Stomach smooth muscle (tissue), 2 donors: ENCODE measurements around the gene TNFRSF13B.

Experiments
- H3K27ac ChIP-seq: one replicate; pipeline ENCODE4 v1.7.0; 2013; ENCODE audit warnings: mild to moderate bottlenecking, low read length, inconsistent platforms
- H3K27me3 ChIP-seq, 2 donors: one replicate each; pipeline ENCODE4 v1.7.0; 2013; ENCODE audit warnings: low read length in 2 of 2; ENCODE audit not compliant: insufficient read depth in 2 of 2, control insufficient read depth in 1 of 2
- H3K36me3 ChIP-seq, 2 donors: one replicate each; pipeline ENCODE4 v1.7.0; 2013; ENCODE audit warnings: low read length in 2 of 2; ENCODE audit not compliant: control insufficient read depth in 2 of 2, insufficient read depth in 2 of 2
- H3K4me1 ChIP-seq: one replicate; pipeline ENCODE4 v1.7.0; 2013; ENCODE audit warnings: low read length; ENCODE audit not compliant: control insufficient read depth, insufficient read depth
- H3K4me3 ChIP-seq, 2 donors: one replicate each; pipeline ENCODE4 v1.7.0; 2013; ENCODE audit warnings: low read length in 2 of 2
- H3K9ac ChIP-seq, 2 donors: one replicate each; pipeline ENCODE4 v1.7.0; 2013; ENCODE audit warnings: low read length in 2 of 2, mild to moderate bottlenecking in 1 of 2
- H3K9me3 ChIP-seq, 2 donors: one replicate each; pipeline ENCODE4 v1.7.0; 2013; ENCODE audit warnings: low read length in 2 of 2; ENCODE audit not compliant: control insufficient read depth in 2 of 2
- donor health status: healthy.
- donor health status: Pancreatic carcinoma.

Gene TNFRSF13B

DNA sequence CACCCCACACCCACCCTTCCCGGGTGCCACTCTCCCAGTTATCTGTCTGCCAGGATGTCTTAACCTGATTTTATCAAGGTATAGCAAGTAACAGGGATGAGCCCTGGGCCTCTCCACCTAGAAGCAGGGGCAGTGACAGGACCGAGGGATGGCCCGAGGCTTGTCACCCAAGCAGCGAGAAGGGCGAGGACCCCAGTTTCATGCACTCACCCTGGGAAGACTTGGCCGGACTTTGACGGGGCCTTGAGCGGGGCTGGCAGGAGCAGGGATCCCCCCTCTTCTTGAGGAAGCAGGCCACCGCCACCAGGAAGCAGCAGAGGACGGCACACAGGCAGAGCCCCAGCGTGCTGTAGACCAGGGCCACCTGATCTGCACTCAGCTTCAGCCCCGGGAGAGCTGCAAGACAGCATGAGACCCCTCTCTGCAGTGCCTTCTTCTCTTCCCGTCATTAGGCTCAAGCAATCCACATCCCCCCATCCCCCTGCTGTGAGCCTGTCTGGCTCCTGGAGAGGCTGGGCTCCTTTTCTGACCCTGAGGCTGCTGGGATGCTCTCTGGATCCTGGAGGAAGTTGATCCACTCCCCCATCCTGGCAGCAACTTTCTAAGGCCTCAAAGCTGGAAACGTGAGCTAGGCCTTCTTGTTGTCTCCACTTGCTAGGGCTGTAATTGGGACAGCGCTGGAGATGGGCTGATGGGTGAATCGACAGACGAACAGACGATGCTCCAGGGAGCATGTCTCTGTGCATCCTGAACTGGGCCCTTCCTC lies 31.6 kb downstream of the TNFRSF13B start:
- Histone ChIP-seq H3K36me3 (no peaks in the 10 kb centered on the region), H3K27me3 (peaks cover 0 to 12% of the 10 kb centered on the region in 2 donors), H3K27ac (no peak overlapping the region), H3K9ac (no peak overlapping the region), H3K9me3 (no peaks in the 10 kb centered on the region), H3K4me3 (no peak overlapping the region), H3K4me1 (no peaks in the 10 kb centered on the region)

DNA sequence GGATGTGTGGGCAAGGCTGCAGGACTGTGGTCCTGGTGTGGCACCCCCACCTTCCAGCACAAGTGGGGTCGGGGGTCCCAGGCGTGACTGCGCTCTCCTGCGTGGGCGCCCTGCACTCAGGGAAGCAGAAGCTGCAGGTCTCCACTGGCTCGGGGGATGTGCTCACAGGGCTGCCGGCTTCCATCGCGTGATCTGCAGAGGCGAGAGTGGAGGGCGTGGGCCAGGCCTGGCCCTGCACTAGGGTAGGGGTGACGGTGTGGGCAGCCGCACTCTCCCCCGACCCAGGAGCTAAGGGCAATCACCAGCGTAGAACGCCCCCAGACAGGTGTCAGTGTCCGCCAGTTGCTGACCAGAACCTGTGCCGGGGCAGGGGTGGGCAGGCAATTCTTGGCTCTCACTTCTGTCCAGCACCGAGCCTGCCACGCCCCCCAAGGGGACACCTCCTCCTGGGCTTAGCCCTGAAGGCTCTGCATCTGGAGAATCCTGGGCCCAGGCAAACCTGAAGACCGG lies 32.3 kb downstream of the TNFRSF13B start:
- H3K27ac ChIP-seq: no peak overlapping the region
- H3K9me3 ChIP-seq: no peaks in the 10 kb centered on the region
- H3K4me1 ChIP-seq: no peaks in the 10 kb centered on the region
- no peaks in the 10 kb centered on the region for H3K36me3 ChIP-seq
- no peak overlapping the region for H3K4me3 ChIP-seq
- H3K9ac ChIP-seq: no peak overlapping the region
- peaks cover 0 to 10% of the 10 kb centered on the region in 2 donors for H3K27me3 ChIP-seq

- Histone ChIP-seq H3K4me3 (no peak overlapping the region), H3K4me1 (no peaks in the 10 kb centered on the region), H3K9ac (no peak overlapping the region), H3K27me3 (peaks cover 0 to 7% of the 10 kb centered on the region in 2 donors), H3K27ac (no peak overlapping the region), H3K9me3 (no peaks in the 10 kb centered on the region), H3K36me3 (no peaks in the 10 kb centered on the region)
Observed at GRCh38 chr17:16939208-16939576, 32.7 kb downstream of the TNFRSF13B start.

GRCh38 chr17:16938496-16939207 lies 33.3 kb downstream of the TNFRSF13B start:
- H3K4me1 ChIP-seq: no peaks in the 10 kb centered on the region
- no peaks in the 10 kb centered on the region for H3K36me3 ChIP-seq
- H3K4me3 ChIP-seq: no peak overlapping the region
- peaks cover 0 to 5% of the 10 kb centered on the region in 2 donors for H3K27me3 ChIP-seq
- no peak overlapping the region for H3K9ac ChIP-seq
- no peaks in the 10 kb centered on the region for H3K9me3 ChIP-seq
- no peak overlapping the region for H3K27ac ChIP-seq

GRCh38 chr17:16938031-16938430 lies 33.9 kb downstream of the TNFRSF13B start:
- Histone ChIP-seq H3K4me3 (no peak overlapping the region), H3K27ac (no peak overlapping the region), H3K9me3 (no peaks in the 10 kb centered on the region), H3K27me3 (peaks cover 0 to 3% of the 10 kb centered on the region in 2 donors), H3K9ac (no peak overlapping the region), H3K4me1 (no peaks in the 10 kb centered on the region), H3K36me3 (no peaks in the 10 kb centered on the region)

- H3K27ac ChIP-seq: no peak overlapping the region
- no peak overlapping the region for H3K4me3 ChIP-seq
- H3K9me3 ChIP-seq: no peaks in the 10 kb centered on the region
- no peaks in the 10 kb centered on the region for H3K4me1 ChIP-seq
- H3K9ac ChIP-seq: no peak overlapping the region
- H3K27me3 ChIP-seq: peaks cover 0 to 3% of the 10 kb centered on the region in 2 donors
- no peaks in the 10 kb centered on the region for H3K36me3 ChIP-seq
Observed at GRCh38 chr17:16937431-16937830, 34.5 kb downstream of the TNFRSF13B start.

- no peak overlapping the region for H3K9ac ChIP-seq
- H3K27ac ChIP-seq: no peak overlapping the region
- no peaks in the 10 kb centered on the region for H3K4me1 ChIP-seq
- H3K9me3 ChIP-seq: no peaks in the 10 kb centered on the region
- H3K27me3 ChIP-seq: peaks cover 0 to 5% of the 10 kb centered on the region in 2 donors
- no peaks in the 10 kb centered on the region for H3K36me3 ChIP-seq
- no peak overlapping the region for H3K4me3 ChIP-seq
Observed at GRCh38 chr17:16936536-16937310, 35.2 kb downstream of the TNFRSF13B start.

DNA sequence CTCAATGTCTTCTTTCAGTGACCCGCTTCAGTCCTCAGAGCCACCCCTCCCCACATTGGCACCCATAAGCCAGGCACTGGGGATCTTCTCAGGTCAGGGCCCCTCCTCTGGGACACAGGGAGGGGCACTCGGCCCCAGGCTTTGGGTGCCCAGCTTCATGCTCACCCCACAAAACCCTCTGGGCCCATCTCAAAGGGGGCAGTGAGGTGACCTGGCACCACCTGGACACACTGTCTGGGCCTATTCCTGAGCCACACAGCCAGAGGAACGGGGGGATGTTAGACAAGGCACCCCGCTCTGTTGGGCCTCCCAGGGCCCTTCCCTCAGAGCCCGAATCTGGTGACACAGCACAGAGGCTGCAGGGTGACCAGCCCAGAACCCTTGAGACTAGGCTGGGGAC lies 36.1 kb downstream of the TNFRSF13B start:
- H3K9ac ChIP-seq: no peak overlapping the region
- no peaks in the 10 kb centered on the region for H3K36me3 ChIP-seq
- H3K9me3 ChIP-seq: no peaks in the 10 kb centered on the region
- H3K4me3 ChIP-seq: no peak overlapping the region
- no peak overlapping the region for H3K27ac ChIP-seq
- H3K27me3 ChIP-seq: peaks cover 0 to 5% of the 10 kb centered on the region in 2 donors
- no peaks in the 10 kb centered on the region for H3K4me1 ChIP-seq

DNA sequence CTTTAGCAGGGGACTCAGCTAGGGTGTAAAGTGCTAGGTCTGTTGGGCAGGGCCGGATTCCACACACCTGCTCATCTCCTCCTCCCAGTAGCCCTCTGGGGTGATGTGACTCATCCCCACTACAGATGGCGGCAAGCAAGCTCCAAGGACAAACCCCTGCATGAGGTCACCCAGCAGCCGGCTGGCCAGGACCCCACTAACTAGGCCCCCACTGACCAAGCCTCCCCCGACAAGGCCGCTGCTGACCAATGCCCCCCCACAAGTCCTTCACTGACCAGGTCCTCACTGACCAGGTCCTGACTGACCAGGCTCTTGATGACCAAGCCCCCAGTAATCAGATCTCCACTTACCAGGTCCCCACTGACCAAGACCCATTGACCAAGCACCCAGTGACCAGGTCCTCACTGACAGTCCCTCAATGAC lies 36.7 kb downstream of the TNFRSF13B start:
- Histone ChIP-seq H3K36me3 (no peaks in the 10 kb centered on the region), H3K4me3 (no peak overlapping the region), H3K27ac (no peak overlapping the region), H3K9ac (no peak overlapping the region), H3K9me3 (no peaks in the 10 kb centered on the region), H3K4me1 (no peaks in the 10 kb centered on the region), H3K27me3 (peaks cover 0 to 2% of the 10 kb centered on the region in 2 donors)

DNA sequence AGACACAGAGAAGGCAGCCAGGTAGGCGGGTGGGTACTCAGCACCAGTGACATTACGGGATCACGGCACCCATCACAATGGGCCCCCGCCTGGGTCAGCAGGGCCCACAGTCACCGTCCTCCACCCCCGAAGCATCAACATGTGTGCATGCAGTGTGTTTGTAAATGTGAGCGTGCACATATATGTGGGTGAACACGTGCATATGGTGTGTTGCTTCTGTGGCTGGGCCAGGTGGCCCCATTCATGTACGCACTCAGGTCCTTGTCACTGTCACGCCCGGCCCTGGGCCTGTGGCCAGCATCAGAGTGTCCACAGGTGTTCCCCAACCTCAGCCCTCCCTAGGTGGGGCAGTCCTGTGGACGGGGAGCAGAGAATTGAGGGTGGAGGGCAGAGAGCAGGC lies 37.1 kb downstream of the TNFRSF13B start:
- no peaks in the 10 kb centered on the region for H3K36me3 ChIP-seq
- H3K4me1 ChIP-seq: no peaks in the 10 kb centered on the region
- H3K27ac ChIP-seq: no peak overlapping the region
- H3K4me3 ChIP-seq: no peak overlapping the region
- H3K9ac ChIP-seq: no peak overlapping the region
- H3K9me3 ChIP-seq: no peaks in the 10 kb centered on the region
- H3K27me3 ChIP-seq: peaks cover 0 to 2% of the 10 kb centered on the region in 2 donors
